ENCODE data around the gene CCDC187. TPM values are rescaled to one million over a fixed set of nuclear protein-coding genes. Genes with fewer than 3 reads are reported as not detected.

CCDC187 gene
- total and polyA plus RNA-seq, 2 of the 8 experiments (the other 6 are each of a cell fraction or from before 2014, with no cell fraction given): 0.02 TPM; not detected in 1

DNA sequence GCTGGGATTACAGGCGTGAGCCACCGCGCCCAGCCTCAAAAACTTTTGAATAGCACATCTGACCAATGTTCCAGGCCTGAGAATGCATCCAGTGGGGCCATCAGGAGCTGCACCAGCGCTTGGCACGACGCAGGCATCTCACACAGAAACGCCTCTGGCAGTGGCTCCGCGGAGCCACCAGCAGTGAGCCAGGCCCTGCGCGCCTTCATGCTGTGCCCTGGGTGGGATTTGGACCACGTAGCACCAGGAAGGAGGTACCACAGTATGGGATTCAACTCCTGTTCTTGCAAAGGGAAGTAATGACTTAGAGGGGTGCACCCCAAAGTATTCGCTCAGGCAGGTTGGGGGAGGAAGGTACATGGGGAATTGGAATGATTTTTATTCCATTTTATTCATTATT lies 3.0 kb downstream of the CCDC187 start:
- 90% methylated on average over 13 of the region's 13 CpGs; no CpG with 5 or more reads in 1 of the 2 experiments for WGBS, 2 experiments (ENCODE audit: extremely low coverage in 1 of 2, insufficient coverage in 1 of 2, insufficient read length in 1 of 2, insufficient replicate concordance in 2 of 2, low coverage in 1 of 2, low lambda C conversion rate in 2 of 2, missing lambda C conversion rate in 1 of 2)
- H3K56ac ChIP-seq (replicated peaks; ENCODE audit: insufficient read length, low read depth, low read length): no peak overlapping the region
- no peaks in the 10 kb centered on the region for H3K23me2 ChIP-seq (ENCODE audit: low read depth, low read length)
- no peaks in the 10 kb centered on the region for H3K79me1 ChIP-seq (ENCODE audit: low read depth, low read length)
- FAIRE-seq: no peak
- H2BK20ac ChIP-seq (ENCODE audit: low read length): no peak overlapping the region
- no peaks in the 10 kb centered on the region; a peak in 1 of 7 replicates for H3K4me1 ChIP-seq (replicated peaks in 1 of 4; ENCODE audit: control insufficient read depth in 3 of 4, insufficient read depth in 4 of 4, low read length in 3 of 4)
- no peak overlapping the region for H3K18ac ChIP-seq (ENCODE audit: extremely low read depth, low read length)
- H3K4ac ChIP-seq (replicated peaks; ENCODE audit: insufficient read length, low read depth, low read length): no peak overlapping the region
- H3K4me2 ChIP-seq (ENCODE audit: insufficient read depth in 1 of 2, low read depth in 2 of 2, low read length in 2 of 2): no peak overlapping the region
- no peak overlapping the region; the same call in 1 of the 2 replicates for H4K8ac ChIP-seq (ENCODE audit: extremely low read depth, insufficient read depth, low read length)
- no peak overlapping the region for H2AFZ ChIP-seq (ENCODE audit: low read length)
- ChIA-PET POLR2A (ENCODE audit: partially characterized antibody) (interaction anchor here (1.5 kb wide), 1 partner anchor 15 kb away, joined by 3 read pairs; no protein-coding TSS in a partner anchor), CTCF (ENCODE audit: partially characterized antibody) (interaction anchor here (0.7 to 2.7 kb wide), 7 partner anchors 12 to 335 kb away, joined by 3 to 12 read pairs (median 3); no protein-coding TSS in a partner anchor)
- no peaks in the 10 kb centered on the region for H3K27me3 ChIP-seq (replicated peaks in 1 of 4; ENCODE audit: control insufficient read depth in 3 of 4, extremely low read depth in 1 of 4, insufficient read depth in 3 of 4, low read length in 3 of 4)
- H3K14ac ChIP-seq (ENCODE audit: insufficient read length): no peak overlapping the region
- no peaks in the 10 kb centered on the region for H3K36me3 ChIP-seq (ENCODE audit: control insufficient read depth in 2 of 4, insufficient read depth in 4 of 4, low read length in 3 of 4)
- H2BK5ac ChIP-seq (ENCODE audit: low read depth, low read length): no peak overlapping the region
- no peak overlapping the region for H2AK5ac ChIP-seq (ENCODE audit: low read depth, low read length)
- no peak overlapping the region for H2BK12ac ChIP-seq (ENCODE audit: low read depth, low read length)
- H3K23ac ChIP-seq (ENCODE audit: insufficient read length): no peak overlapping the region
- no peak overlapping the region for H3K4me3 ChIP-seq (ENCODE audit: extremely low read depth in 1 of 4, insufficient read depth in 2 of 4, low read depth in 3 of 4, low read length in 4 of 4)
- no peak overlapping the region for H4K91ac ChIP-seq (replicated peaks; ENCODE audit: insufficient read length, low read length)
- H2BK120ac ChIP-seq (replicated peaks; ENCODE audit: low read depth, low read length): no peak overlapping the region
- H3K27ac ChIP-seq (ENCODE audit: low read depth, low read length): no peak overlapping the region
- H3K79me2 ChIP-seq (ENCODE audit: control insufficient read depth in 1 of 2, insufficient read depth in 2 of 2, low read length in 2 of 2): no peaks in the 10 kb centered on the region
- no peak overlapping the region for H2BK15ac ChIP-seq (ENCODE audit: low read length)
- no peak overlapping the region for H4K5ac ChIP-seq (ENCODE audit: insufficient read length, low read depth, low read length)
- peaks cover 0 to 2% of the 10 kb centered on the region in 2 experiments for H4K20me1 ChIP-seq (replicated peaks in 1 of 2; ENCODE audit: control insufficient read depth in 1 of 2, insufficient read depth in 2 of 2, low read length in 2 of 2)
- H3K9ac ChIP-seq (replicated peaks in 1 of 4; ENCODE audit: extremely low read depth in 1 of 4, low read depth in 3 of 4, low read length in 3 of 4): no peak overlapping the region
- DNase-seq (ENCODE audit: low read depth in 1 of 2, low spot score in 2 of 2): no peak
- H3K9me3 ChIP-seq (ENCODE audit: insufficient read depth in 2 of 2, low read depth in 1 of 2, low read length in 1 of 2): no peaks in the 10 kb centered on the region
- TF ChIP-seq NRF1 (IDR thresholded peaks at IDR 0.05; ENCODE audit: low read depth, low read length) (no peak), TAF7 (optimal IDR thresholded peaks at IDR 0.05; ENCODE audit: borderline replicate concordance, low read depth, low read length) (no peak), BRCA1 (IDR thresholded peaks at IDR 0.05; ENCODE audit: low read depth, low read length) (no peak), RNF2 (IDR thresholded peaks at IDR 0.05; ENCODE audit: borderline replicate concordance, low read depth, low read length, missing control alignments, poor library complexity, severe bottlenecking) (no peak), SP2 (IDR thresholded peaks at IDR 0.05; ENCODE audit: low read length) (no peak), SAP30 (IDR thresholded peaks at IDR 0.05; ENCODE audit: insufficient read depth, insufficient replicate concordance, low read length) (no peak), POLR2AphosphoS5 (IDR thresholded peaks at IDR 0.05; ENCODE audit: low read depth, low read length) (no peak), HDAC6 (IDR thresholded peaks at IDR 0.05; ENCODE audit: low read depth, low read length) (no peak), CBX8 (IDR thresholded peaks at IDR 0.05; ENCODE audit: borderline replicate concordance, low read depth, low read length) (no peak), EP300 (IDR thresholded peaks at IDR 0.05; ENCODE audit: borderline replicate concordance in 1 of 2, low read depth in 2 of 2, low read length in 2 of 2) (no peak), PHF8 (conservative IDR thresholded peaks at IDR 0.05; ENCODE audit: low read depth, low read length) (no peak)
